Measurements from ENCODE around the gene PREX1. TPM values are rescaled to one million over a fixed set of nuclear protein-coding genes. Genes with fewer than 3 reads are reported as not detected.
A peak's percentile ranks its signal among the peaks of the same experiment; 100 is the strongest.

Gene PREX1, protein sequence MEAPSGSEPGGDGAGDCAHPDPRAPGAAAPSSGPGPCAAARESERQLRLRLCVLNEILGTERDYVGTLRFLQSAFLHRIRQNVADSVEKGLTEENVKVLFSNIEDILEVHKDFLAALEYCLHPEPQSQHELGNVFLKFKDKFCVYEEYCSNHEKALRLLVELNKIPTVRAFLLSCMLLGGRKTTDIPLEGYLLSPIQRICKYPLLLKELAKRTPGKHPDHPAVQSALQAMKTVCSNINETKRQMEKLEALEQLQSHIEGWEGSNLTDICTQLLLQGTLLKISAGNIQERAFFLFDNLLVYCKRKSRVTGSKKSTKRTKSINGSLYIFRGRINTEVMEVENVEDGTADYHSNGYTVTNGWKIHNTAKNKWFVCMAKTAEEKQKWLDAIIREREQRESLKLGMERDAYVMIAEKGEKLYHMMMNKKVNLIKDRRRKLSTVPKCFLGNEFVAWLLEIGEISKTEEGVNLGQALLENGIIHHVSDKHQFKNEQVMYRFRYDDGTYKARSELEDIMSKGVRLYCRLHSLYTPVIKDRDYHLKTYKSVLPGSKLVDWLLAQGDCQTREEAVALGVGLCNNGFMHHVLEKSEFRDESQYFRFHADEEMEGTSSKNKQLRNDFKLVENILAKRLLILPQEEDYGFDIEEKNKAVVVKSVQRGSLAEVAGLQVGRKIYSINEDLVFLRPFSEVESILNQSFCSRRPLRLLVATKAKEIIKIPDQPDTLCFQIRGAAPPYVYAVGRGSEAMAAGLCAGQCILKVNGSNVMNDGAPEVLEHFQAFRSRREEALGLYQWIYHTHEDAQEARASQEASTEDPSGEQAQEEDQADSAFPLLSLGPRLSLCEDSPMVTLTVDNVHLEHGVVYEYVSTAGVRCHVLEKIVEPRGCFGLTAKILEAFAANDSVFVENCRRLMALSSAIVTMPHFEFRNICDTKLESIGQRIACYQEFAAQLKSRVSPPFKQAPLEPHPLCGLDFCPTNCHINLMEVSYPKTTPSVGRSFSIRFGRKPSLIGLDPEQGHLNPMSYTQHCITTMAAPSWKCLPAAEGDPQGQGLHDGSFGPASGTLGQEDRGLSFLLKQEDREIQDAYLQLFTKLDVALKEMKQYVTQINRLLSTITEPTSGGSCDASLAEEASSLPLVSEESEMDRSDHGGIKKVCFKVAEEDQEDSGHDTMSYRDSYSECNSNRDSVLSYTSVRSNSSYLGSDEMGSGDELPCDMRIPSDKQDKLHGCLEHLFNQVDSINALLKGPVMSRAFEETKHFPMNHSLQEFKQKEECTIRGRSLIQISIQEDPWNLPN (N-terminal part only)
- total RNA-seq (2021; ENCODE audit: unreplicated experiment), result 20.0 TPM
- 18.5 TPM for polyA plus RNA-seq (2012; ENCODE audit: insufficient read length)
- Bru-seq, nascent RNA, result percentile 57 among the genes with signal in this experiment
- percentile 52 among the genes with signal in this experiment for BruChase-seq, experiment 1, labeled RNA remaining after a 2-hour chase
- BruChase-seq, experiment 2, labeled RNA remaining after a 6-hour chase, result percentile 56 among the genes with signal in this experiment
- long read RNA-seq, full-length matches to known transcripts, result 2 of 30 reads
- long read RNA-seq, partial matches to known transcripts, result 11 of 30 reads
- long read RNA-seq, other reads (novel, unspliced or antisense), result 17 of 30 reads

DNA sequence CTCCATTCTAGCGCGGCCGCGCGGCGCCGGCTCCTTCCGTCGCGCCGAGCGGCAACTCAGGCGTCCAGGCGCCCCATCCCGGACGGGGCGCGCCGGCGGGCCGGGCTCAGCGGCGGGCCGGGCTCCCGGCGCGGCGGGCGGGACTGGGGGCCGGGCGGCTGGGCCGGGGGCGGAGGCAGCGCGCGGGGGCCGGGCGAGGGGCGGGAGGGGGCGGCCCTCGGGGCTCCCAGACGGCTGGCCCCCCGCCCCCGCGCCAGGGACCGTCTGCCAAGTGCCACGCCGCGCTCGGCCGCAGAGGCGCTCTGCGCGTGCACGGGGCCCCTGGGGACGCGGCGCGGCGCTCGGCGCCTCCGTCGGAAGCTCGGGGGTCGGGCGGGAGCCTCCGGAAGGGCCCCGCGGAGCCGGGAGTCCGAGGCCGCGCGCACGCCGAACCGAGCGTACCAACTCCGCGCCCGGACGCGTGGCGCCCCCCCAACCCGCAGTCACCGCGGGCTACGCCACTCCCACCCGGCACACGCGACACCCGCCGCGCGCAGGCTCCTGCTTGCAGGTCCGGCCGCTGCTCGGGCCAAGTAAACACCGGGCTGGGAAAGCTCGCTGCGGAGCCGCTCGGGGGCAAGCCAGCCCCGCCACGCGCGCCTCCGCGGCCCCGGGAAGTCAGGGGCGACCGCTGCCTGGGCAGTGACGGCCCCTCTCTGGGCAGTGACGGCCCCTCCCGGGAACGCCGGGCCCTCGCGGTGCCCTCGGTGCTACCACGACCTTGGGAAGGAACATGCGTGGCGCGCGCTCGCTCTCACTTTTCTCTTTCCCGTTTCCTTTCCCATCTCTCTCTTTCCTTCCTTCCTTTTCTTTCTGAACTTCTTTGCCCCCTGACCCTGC lies at the start of gene PREX1:
TSS of gene PREX1 (minus strand) at position 145 of the 879 bp plus-strand sequence. CDS start at position 6, 139 bp downstream.
- in situ Hi-C loops (cut with HindIII; ENCODE audit: low pct_unique_long_range_greater_than_20kb, low sequenced_read_pairs) (no loop called here), intact Hi-C loops (cut with micrococcal nuclease; ENCODE audit: unreplicated experiment) (loop anchor here (5.0 to 10.0 kb wide), 2 partner anchors 77 to 171 kb away; no protein-coding TSS in a partner anchor)
- Histone ChIP-seq H3K36me3 (ENCODE audit: control insufficient read depth, insufficient read depth, low read length) (no peaks in the 10 kb centered on the region), H3K27ac (ENCODE audit: low read length) (peak within 1 kb of the TSS; percentile 81), H3K27me3 (ENCODE audit: control insufficient read depth, insufficient read depth, low read length) (no peaks in the 10 kb centered on the region), H3K4me3 (ENCODE audit: low read depth in 2 of 2, low read length in 2 of 2) (peak within 1 kb of the TSS; percentile 74 to 82), H3K9me3 (ENCODE audit: control insufficient read depth, insufficient read depth, low read depth, low read length) (no peaks in the 10 kb centered on the region), H3K4me1 (ENCODE audit: control insufficient read depth, insufficient read depth, low read length) (peaks cover 59% of the 10 kb centered on the region)
- POLR2A ChIA-PET, result no interaction called here
- CTCF ChIA-PET, result interaction anchor here (0.7 kb wide), 1 partner anchor 77 kb away, joined by 3 read pairs; no protein-coding TSS in a partner anchor
- ATAC-seq, result peak; percentile 81
- BruUV-seq (replicated peaks), result no TSS peak
- TF ChIP-seq TCF7L2 (IDR thresholded peaks at IDR 0.05; ENCODE audit: low read depth, low read length) (no peak), SIN3A (IDR thresholded peaks at IDR 0.05; ENCODE audit: borderline replicate concordance, insufficient read depth, low read depth, low read length) (peak; percentile 78; the same call in 1 of the 2 replicates)
- TF ChIP-seq, protein P1, sequence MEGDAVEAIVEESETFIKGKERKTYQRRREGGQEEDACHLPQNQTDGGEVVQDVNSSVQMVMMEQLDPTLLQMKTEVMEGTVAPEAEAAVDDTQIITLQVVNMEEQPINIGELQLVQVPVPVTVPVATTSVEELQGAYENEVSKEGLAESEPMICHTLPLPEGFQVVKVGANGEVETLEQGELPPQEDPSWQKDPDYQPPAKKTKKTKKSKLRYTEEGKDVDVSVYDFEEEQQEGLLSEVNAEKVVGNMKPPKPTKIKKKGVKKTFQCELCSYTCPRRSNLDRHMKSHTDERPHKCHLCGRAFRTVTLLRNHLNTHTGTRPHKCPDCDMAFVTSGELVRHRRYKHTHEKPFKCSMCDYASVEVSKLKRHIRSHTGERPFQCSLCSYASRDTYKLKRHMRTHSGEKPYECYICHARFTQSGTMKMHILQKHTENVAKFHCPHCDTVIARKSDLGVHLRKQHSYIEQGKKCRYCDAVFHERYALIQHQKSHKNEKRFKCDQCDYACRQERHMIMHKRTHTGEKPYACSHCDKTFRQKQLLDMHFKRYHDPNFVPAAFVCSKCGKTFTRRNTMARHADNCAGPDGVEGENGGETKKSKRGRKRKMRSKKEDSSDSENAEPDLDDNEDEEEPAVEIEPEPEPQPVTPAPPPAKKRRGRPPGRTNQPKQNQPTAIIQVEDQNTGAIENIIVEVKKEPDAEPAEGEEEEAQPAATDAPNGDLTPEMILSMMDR (IDR thresholded peaks at IDR 0.05), result no peak; the same call in 1 of the 2 replicates
- TF ChIP-seq, protein P2, sequence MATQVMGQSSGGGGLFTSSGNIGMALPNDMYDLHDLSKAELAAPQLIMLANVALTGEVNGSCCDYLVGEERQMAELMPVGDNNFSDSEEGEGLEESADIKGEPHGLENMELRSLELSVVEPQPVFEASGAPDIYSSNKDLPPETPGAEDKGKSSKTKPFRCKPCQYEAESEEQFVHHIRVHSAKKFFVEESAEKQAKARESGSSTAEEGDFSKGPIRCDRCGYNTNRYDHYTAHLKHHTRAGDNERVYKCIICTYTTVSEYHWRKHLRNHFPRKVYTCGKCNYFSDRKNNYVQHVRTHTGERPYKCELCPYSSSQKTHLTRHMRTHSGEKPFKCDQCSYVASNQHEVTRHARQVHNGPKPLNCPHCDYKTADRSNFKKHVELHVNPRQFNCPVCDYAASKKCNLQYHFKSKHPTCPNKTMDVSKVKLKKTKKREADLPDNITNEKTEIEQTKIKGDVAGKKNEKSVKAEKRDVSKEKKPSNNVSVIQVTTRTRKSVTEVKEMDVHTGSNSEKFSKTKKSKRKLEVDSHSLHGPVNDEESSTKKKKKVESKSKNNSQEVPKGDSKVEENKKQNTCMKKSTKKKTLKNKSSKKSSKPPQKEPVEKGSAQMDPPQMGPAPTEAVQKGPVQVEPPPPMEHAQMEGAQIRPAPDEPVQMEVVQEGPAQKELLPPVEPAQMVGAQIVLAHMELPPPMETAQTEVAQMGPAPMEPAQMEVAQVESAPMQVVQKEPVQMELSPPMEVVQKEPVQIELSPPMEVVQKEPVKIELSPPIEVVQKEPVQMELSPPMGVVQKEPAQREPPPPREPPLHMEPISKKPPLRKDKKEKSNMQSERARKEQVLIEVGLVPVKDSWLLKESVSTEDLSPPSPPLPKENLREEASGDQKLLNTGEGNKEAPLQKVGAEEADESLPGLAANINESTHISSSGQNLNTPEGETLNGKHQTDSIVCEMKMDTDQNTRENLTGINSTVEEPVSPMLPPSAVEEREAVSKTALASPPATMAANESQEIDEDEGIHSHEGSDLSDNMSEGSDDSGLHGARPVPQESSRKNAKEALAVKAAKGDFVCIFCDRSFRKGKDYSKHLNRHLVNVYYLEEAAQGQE (IDR thresholded peaks at IDR 0.05; ENCODE audit: insufficient read depth in 1 of 2, low read depth in 2 of 2, low read length in 1 of 2), result no peak
- DNase-seq (ENCODE audit: low read depth, low spot score), result no peak

Measured in Panc1 (cell line).